22Rv1 (cell line): ENCODE data around the gene CCDC86.

Experiments
- H3K27ac ChIP-seq: fragments of 450-650 bp; 2 replicates; pipeline ENCODE4 v1.5.1; 2017
- CTCF ChIP-seq: fragments of 450-650 bp; IDR thresholded peaks from 2 replicates; pipeline ENCODE4 v1.5.1; 2017; ENCODE audit warnings: mild to moderate bottlenecking
- ZFX ChIP-seq: fragments of 450-650 bp; IDR thresholded peaks from 2 replicates; pipeline ENCODE4 v1.6.1; 2017; ENCODE audit warnings: antibody characterized with exemption, borderline replicate concordance

Gene CCDC86

GRCh38 chr11:60809249-60809648 lies 32.7 kb upstream of the CCDC86 start:
- no peak for TF ChIP-seq CTCF
- no peak for TF ChIP-seq ZFX
- no peak overlapping the region for H3K27ac ChIP-seq

DNA sequence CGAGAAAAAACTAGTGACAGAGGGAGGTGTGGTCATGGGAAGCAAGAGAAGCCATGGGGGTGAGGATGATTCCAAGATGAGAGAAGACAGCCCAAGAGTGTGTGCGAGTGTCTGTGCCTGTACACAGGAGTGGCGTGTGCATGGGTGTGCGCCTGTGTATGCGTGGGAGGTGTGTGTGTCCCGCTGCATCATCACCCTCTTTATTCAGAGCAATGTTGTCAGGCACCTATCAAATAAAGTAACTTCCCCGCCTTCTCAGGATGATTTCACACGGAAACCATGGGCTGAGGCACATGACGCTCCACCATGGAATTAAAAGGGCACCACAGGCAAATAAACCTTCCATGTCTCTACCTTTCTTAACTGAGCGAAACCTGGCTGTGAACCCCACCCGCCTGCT lies 32.2 kb upstream of the CCDC86 start:
- TF ChIP-seq ZFX: no peak
- no peak for TF ChIP-seq CTCF
- H3K27ac ChIP-seq: no peak overlapping the region

- no peak overlapping the region for H3K27ac ChIP-seq
- TF ChIP-seq ZFX (no peak), CTCF (no peak)
Observed at GRCh38 chr11:60810151-60810550, 31.8 kb upstream of the CCDC86 start.

- TF ChIP-seq CTCF (no peak), ZFX (no peak)
- H3K27ac ChIP-seq: no peak overlapping the region
Observed at GRCh38 chr11:60810569-60810968, 31.3 kb upstream of the CCDC86 start.

GRCh38 chr11:60813324-60813723 lies 28.6 kb upstream of the CCDC86 start:
- TF ChIP-seq CTCF (no peak), ZFX (no peak)
- H3K27ac ChIP-seq: no peak overlapping the region

DNA sequence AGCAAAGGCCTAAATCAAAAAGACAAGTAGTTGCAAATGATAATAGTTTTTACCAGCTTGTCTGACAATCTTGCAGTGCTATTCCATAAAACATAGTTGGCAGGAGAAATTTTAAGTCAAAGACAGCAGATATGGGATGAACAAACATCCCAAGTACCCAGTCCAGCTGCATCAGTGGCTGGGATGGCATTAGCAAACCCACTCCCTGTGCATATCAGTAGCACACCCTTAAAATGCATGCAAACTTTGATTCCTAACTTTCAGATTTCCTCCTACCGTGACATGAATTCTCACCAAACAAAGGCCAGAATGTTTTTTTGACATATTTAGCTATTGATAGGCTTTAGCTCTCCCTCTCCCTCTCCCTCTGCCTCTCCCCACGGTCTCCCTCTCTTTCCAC lies 27.8 kb upstream of the CCDC86 start:
- H3K27ac ChIP-seq: no peak overlapping the region
- TF ChIP-seq CTCF: no peak
- TF ChIP-seq ZFX: no peak

GRCh38 chr11:60816590-60817157 lies 25.2 kb upstream of the CCDC86 start:
- no peak for TF ChIP-seq ZFX
- no peak for TF ChIP-seq CTCF
- no peak overlapping the region for H3K27ac ChIP-seq
